GM03348 (cell line): ENCODE data around the gene TMEM165.
A peak's percentile ranks its signal among the peaks of the same experiment; 100 is the strongest.

Source experiments
- DNase-seq: peaks from one replicate; pipeline ENCODE4 v3.0.0; 2012; ENCODE audit warnings: low spot score

Gene TMEM165

DNA sequence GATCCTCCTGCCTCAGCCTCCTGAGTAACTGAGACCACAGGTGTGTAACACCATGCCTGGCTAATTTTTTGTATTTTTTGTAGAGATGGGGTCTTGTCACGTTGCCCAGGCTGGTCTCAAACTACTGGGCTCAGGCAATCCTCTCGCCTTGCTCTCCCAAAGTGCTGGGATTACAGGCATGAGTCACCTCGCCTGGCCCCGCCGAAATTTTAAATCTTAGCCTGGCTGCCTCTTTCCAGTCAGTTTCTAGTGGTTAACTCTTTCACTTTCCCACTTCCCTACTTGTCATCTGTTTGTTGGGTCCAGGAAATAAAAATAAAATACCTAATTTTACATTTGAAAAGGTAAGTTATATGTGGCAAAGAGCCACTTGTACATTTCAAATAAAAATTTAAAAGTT, 62.4 kb downstream of the TMEM165 start:
- peak; percentile 51 for DNase-seq

DNA sequence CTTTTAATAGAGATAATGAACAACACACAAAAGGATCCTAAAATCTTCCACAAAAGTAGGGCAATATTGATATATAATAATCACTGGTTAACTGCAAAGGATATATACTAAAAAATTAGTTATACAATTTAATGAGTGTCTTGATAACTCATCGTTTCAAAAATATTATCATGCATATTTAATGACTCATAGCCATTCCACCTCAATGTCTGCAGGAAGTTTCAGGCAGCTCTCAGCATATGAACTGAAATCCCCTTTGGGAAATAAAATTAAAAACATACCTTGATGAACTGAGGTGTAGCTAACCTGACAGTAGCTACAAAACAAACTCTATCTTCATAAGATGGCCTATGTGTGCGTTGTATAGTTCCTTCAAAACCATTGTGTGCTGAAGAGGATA, 62.9 kb downstream of the TMEM165 start:
- DNase-seq = peak; percentile 34

GRCh38 chr4:55466001-55466400, 70.2 kb downstream of the TMEM165 start:
- DNase-seq = no peak

GRCh38 chr4:55468724-55469123, 73.0 kb downstream of the TMEM165 start:
- no peak for DNase-seq

- DNase-seq = no peak
Measured at GRCh38 chr4:55469979-55470378, 74.2 kb downstream of the TMEM165 start.
